PC-9 (cell line): ENCODE results near the gene FIGN.

Source experiments
- EZH2 ChIP-seq: fragments of 200-600 bp; sonication (generic); IDR thresholded peaks from 2 replicates; pipeline ENCODE4 v1.8.0; 2017; ENCODE audit warnings: antibody characterized with exemption, low read depth
- TF ChIP-seq, protein P1 (sequence below): fragments of 200-600 bp; sonication (generic); conservative IDR thresholded peaks from 2 replicates; pipeline ENCODE4 v1.6.1; 2017; ENCODE audit warnings: mixed run types, antibody characterized with exemption, mild to moderate bottlenecking, moderate library complexity

DNA sequence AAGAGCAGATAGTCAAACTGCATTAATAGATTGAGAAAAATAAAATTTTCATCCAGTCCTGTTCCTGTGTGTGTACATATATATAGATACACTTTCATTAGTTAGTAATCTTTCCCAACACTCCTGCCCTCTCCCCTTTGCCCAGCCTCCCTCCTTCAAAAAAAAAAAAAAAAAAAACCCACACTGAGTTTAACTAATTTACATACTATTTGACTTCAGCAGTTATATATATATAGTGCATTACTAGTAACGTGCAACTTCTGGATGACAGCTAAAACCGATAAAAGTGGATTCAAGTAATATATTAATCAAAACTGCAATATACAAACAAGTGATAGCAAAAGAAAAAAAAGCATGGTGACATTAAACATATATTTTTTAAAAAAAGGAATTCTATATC is 1.4 kb downstream of the FIGN start:
- TF ChIP-seq, protein P1, sequence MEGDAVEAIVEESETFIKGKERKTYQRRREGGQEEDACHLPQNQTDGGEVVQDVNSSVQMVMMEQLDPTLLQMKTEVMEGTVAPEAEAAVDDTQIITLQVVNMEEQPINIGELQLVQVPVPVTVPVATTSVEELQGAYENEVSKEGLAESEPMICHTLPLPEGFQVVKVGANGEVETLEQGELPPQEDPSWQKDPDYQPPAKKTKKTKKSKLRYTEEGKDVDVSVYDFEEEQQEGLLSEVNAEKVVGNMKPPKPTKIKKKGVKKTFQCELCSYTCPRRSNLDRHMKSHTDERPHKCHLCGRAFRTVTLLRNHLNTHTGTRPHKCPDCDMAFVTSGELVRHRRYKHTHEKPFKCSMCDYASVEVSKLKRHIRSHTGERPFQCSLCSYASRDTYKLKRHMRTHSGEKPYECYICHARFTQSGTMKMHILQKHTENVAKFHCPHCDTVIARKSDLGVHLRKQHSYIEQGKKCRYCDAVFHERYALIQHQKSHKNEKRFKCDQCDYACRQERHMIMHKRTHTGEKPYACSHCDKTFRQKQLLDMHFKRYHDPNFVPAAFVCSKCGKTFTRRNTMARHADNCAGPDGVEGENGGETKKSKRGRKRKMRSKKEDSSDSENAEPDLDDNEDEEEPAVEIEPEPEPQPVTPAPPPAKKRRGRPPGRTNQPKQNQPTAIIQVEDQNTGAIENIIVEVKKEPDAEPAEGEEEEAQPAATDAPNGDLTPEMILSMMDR, result no peak
- TF ChIP-seq EZH2, result no peak
